ACC112 (cell line): ENCODE data around the gene GPR4.

Experiments used
- H2AFZ ChIP-seq: fragments of 200-600 bp; sonication (generic); one replicate; pipeline ENCODE4 v1.6.0; 2017; ENCODE audit warnings: antibody characterized with exemption, low read length; ENCODE audit not compliant: unreplicated experiment
- H3K27ac ChIP-seq: fragments of 200-600 bp; sonication (generic); 2 replicates; pipeline ENCODE4 v1.5.1; 2014; ENCODE audit warnings: low read depth, mild to moderate bottlenecking, antibody characterized with exemption, low read length, moderate library complexity
- H3K27me3 ChIP-seq: fragments of 200-600 bp; sonication (generic); 2 replicates; pipeline ENCODE4 v1.6.1; 2014; ENCODE audit warnings: mild to moderate bottlenecking, antibody characterized with exemption, low read length, moderate library complexity, mixed read lengths; ENCODE audit not compliant: insufficient read depth
- H3K36me3 ChIP-seq: fragments of 200-600 bp; sonication (generic); 2 replicates; pipeline ENCODE4 v1.6.1; 2016; ENCODE audit warnings: mild to moderate bottlenecking, antibody characterized with exemption, low read length, moderate library complexity, mixed read lengths; ENCODE audit not compliant: insufficient read depth
- H3K4me1 ChIP-seq: fragments of 200-600 bp; sonication (generic); one replicate; pipeline ENCODE4 v1.6.1; 2016; ENCODE audit warnings: low read length, mixed read lengths; ENCODE audit not compliant: insufficient read depth, unreplicated experiment, control insufficient read depth
- H3K4me3 ChIP-seq: fragments of 200-600 bp; sonication (generic); 2 replicates; pipeline ENCODE4 v1.5.1; 2014; ENCODE audit warnings: mild to moderate bottlenecking, low read depth, low read length
- H3K79me2 ChIP-seq: fragments of 200-600 bp; sonication (generic); one replicate; pipeline ENCODE4 v1.6.0; 2016; ENCODE audit warnings: low read length; ENCODE audit not compliant: control insufficient read depth, unreplicated experiment, insufficient read depth

GPR4 gene

DNA sequence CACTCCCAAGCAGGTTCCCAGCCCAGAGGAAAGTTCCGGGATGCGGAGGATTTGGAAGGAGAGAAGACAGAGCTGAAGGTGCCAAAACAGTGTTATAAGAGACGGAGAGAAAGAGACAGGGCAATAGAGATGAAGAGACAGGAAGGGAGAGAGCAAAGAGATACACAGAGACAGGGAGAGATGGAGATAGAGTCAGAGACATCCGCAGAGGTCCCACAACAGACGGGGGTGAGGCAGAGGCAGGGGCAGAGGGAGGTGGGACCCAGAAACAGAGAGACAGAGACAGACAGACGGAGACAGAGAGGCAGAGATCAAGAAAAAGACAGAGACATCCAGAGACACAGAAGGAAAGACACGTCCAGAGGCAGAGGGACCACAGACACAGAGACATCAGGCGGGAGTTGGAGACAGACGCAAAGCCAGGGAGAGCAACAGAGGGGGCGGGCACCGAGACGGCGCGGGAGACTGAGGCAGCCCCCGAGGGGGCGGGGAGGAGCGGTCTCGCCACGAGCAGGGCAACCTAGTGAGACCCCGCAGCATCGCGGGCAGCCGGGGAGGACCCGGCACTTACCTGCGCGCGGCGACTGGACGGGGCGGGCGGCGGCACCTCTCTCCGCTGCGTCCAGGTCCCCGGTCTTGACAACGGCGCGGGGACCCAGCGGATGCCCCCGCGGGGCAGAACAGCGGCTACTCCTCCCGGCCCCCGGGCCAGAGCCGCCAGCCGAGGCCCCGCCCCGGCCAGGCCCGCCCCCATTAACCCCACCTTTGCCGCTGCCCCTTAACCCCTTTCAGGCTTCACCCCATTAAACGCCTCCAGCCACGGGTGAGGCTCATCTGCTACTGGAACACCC lies at the start of gene GPR4:
GPR4 (minus strand) TSS at position 689 of the 851 bp plus-strand sequence. CDS start 10,346 bp downstream, outside the sequence.
- H3K27ac ChIP-seq, result no peak within 1 kb of the TSS
- H3K79me2 ChIP-seq, result no peaks in the 10 kb centered on the region
- H3K36me3 ChIP-seq, result no peaks in the 10 kb centered on the region
- peaks cover 21% of the 10 kb centered on the region for H3K27me3 ChIP-seq
- H2AFZ ChIP-seq, result no peak within 1 kb of the TSS
- peaks cover 20% of the 10 kb centered on the region for H3K4me1 ChIP-seq
- peak within 1 kb of the TSS; percentile 63 for H3K4me3 ChIP-seq

DNA sequence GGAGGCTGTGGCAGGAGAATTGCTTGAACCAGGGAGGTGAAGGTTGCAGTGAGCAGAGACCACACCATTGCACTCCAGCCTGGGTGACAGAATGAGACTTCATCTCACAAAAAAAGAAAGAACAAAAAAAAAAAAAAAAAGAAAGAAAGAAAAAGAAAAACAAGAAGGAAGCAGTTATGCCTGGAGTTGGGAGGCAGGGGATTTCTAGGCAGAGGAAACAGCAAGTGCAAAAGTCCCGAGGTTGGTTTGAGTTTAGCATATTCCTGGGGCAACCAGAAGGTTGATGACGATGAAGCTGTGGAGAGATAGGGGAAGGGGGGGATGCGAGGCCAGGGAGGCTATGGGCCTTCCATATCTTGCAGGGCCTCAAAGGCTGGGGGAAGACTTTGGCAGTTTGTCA lies 48.7 kb upstream of the GPR4 start:
- Histone ChIP-seq H3K4me3 (no peak overlapping the region), H3K27me3 (no peaks in the 10 kb centered on the region), H3K79me2 (no peaks in the 10 kb centered on the region), H3K36me3 (no peaks in the 10 kb centered on the region), H3K4me1 (no peaks in the 10 kb centered on the region), H2AFZ (no peak overlapping the region), H3K27ac (no peak overlapping the region)

DNA sequence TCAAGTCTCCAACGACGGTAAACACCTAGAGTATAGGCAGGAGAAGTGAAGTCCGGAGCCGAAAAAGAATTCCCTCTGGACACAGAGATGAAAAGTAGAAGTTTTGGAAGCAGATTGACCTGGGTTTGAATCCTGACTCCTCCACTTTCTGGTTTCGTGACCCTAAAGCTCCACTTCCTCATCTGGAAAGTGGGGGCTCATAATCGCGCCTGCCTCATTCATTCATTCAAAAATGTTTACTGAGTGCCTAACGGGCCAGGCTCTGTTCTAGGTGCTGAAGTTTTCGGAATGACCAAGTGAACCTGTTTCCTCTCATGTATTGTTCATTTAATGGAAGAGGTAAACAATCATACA lies 44.3 kb upstream of the GPR4 start:
- Histone ChIP-seq H3K4me3 (peak overlapping the region; percentile 46), H3K79me2 (no peaks in the 10 kb centered on the region), H2AFZ (no peak overlapping the region), H3K27me3 (no peaks in the 10 kb centered on the region), H3K36me3 (no peaks in the 10 kb centered on the region), H3K4me1 (peaks cover 4% of the 10 kb centered on the region), H3K27ac (no peak overlapping the region)

DNA sequence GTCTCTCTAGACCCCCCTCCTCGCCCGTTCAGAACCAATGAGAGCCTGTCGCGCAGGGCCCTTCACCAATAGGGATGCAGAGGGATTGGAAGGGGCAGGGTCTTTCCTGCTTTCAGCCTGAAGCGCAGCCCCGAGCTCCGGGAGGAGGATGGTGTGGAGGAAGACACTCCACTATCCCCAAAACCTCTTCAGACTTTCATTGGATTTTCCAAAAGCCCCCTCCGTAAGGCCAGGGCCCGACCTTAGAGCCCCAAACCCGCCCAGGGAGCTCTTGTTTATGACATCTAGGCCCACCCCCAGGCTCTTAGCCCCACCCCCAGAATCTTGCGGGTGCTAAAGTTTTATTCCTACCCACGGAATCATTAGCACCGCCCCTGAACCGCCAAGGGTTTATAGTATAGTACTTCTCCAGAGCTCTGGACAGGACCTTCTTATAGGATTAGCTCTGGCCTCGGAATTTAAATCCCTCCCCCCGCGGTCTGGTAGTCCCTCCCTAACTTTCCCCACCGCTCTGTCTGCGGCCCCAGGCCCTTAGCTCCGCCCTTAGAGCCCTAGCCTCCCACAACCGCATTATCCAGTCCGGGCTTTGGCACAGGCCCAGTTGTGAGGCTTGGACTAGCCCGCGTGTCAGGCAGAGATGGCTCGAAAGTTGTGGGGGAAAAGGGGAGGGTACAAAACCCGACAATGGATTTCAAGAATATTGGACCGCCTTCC lies 43.8 kb upstream of the GPR4 start:
- peak overlapping the region; percentile 46 for H3K4me3 ChIP-seq
- H3K27me3 ChIP-seq, result no peaks in the 10 kb centered on the region
- no peaks in the 10 kb centered on the region for H3K36me3 ChIP-seq
- H2AFZ ChIP-seq, result no peak overlapping the region
- H3K79me2 ChIP-seq, result no peaks in the 10 kb centered on the region
- H3K27ac ChIP-seq, result no peak overlapping the region
- peaks cover 4% of the 10 kb centered on the region for H3K4me1 ChIP-seq

DNA sequence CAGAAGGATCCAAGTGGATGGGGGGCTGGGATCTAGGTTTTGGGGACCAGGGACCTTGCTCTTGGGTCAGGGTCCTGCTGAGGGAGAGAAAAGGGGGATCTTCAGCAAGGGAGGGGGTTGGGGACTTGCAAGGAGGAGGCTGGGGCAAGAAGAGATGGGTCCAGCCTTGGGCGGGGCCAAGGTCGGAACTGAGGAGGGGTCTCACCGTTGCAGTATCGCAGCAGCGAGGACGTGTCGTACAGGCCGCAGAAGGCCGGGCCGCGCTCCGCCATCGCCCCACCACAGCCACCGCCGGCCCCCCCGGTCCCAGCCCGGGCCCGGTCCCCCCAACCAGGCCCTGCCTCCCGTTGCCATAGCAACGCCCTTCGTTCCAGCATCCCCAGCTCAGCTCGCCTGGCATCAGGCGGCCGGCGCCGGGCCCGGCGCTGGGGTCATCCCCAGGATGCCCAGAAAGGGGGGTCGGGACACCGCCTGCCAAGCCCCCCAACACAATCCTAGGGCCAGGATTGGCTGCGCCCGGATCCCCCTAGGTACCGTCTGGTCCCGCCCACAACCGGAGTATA lies 43.1 kb upstream of the GPR4 start:
- Histone ChIP-seq H3K36me3 (no peaks in the 10 kb centered on the region), H3K79me2 (no peaks in the 10 kb centered on the region), H3K4me1 (peaks cover 4% of the 10 kb centered on the region), H3K27me3 (no peaks in the 10 kb centered on the region), H3K4me3 (peak overlapping the region; percentile 46; the same call in 1 of the 2 replicates), H3K27ac (no peak overlapping the region), H2AFZ (no peak overlapping the region)

DNA sequence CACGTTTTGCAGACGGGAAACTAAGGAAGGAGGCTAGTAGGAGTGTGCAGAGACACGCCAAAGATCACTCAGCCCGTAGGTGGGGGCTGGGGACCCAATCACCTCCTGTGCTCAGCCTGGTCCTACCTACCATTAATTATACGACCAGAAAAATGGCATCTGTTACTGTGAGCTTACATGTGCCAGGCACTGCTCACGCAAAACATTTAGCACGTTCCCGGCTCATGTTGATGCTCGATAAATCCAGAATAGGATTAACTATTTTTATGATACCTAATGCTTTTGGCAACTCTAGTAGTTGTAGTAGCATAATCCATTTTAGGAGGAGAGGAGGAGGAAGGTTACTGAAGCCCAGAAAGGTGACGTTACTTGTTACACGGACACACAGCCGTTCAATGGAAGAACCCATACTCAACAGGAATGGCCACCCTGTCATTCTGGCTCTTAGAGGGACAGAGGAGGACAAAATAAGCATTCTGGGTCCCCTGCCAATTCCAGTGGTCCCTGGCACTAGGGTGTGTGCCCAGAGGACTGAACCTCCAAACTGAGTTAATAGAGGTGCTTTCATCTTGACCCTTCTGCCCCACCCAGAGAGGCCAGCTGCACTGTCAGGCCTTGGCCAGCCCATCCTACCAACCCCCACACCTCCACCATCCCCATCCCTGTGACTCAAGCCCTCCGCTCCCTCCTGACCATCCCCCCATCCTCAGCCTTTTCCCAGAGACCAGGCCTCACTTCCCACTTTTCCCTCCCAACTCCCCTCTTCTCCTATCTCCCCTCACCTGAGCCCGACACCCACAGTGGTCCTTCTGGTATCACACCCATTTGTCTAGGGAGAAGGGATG lies 42.1 kb upstream of the GPR4 start:
- Histone ChIP-seq H3K4me3 (no peak overlapping the region), H2AFZ (no peak overlapping the region)

DNA sequence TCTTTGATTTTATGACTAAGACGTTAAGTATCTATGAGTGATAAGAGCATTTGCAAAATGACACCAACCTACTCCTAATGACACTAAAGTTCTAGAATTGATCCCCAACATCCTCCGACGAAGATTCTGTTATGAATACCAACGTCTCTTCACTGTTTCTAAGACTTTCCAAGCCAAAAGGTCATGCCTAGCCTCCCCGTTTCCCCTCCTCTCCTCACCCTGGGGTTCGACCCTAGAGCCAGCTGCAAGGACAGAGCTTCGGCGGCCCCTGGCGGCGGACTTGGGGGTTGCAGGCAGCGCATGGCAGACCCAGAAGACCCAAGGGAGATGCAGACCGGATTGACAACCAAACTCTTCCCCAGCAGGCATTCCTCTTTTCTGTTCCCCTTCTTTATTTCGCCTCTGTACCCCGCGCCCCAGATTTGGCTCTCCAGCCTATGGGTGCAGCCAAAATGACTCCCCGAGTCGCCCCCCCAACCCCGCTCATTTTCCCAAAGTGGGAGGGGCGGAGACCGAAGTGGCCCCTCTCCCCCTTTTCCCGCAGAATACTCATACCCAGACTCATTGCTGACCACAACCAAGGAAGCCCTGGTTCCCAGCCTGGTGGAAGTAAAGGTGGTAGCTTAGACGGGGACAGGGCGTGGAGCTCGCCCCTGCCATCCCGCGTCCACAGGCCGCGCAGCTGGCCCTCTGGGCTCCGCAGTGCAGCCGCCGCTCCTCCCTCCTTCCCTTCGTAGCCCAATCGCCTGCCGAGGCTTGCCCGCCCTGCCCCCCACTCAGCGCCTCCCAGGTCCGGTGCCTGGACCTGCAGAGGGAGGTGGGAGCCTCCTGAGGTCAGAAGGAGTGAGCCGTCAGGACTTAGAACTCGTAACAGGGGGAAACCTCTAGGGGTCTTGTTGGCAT lies 41.3 kb upstream of the GPR4 start:
- H3K4me1 ChIP-seq, result peaks cover 5% of the 10 kb centered on the region
- no peaks in the 10 kb centered on the region for H3K79me2 ChIP-seq
- peak overlapping the region; percentile 50 for H3K4me3 ChIP-seq

More for the DNA sequence above, 42.1 kb upstream of the GPR4 start:
- Histone ChIP-seq H3K27ac (no peak overlapping the region), H3K4me1 (peaks cover 4% of the 10 kb centered on the region), H3K36me3 (no peaks in the 10 kb centered on the region), H3K79me2 (no peaks in the 10 kb centered on the region), H3K27me3 (no peaks in the 10 kb centered on the region)

DNA sequence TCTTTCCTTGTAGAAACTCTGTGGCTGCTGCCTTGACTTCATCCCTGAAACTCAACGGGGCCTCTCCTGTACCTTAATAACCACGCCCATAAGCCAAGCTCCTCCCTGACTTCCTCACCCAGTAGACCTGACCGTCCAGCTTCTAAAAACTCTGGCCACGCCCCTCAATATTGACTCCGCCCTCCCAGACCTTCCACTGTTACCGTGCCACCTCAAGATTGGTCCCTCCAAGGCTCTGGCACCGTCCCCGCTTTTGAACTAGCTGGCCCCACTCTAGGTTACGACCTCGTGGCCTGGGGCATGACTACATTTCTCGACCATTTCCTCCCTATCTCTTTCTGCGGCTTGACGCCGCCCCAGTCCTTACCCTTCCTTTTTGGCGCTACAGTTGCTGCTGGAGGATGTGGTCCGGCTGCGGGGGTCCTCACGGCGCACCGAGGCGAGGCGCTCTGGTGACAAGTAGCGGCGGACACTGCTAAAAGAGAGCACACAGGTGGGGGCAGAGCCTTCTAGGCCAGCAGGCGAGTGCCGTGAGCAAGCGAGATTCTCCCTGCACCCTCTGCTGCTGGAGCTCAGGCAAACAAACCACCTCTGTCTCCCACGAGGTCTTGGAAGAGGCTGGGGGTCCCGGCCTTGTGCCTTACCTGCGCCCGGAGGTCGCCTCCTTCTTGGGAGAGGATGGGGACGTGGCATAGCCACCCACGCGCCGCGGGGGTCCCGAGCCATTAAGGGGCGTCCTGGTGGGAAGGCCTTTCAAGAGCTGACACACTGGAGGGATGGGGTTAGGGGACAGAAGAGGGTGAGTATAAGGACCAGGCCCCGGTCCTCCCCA lies 39.5 kb upstream of the GPR4 start:
- H3K79me2 ChIP-seq, result no peaks in the 10 kb centered on the region
- peak overlapping the region; percentile 76 for H3K27ac ChIP-seq
- H3K27me3 ChIP-seq, result no peaks in the 10 kb centered on the region
- peak overlapping the region; percentile 84 for H3K4me3 ChIP-seq
- H2AFZ ChIP-seq, result peak overlapping the region; percentile 93
- H3K36me3 ChIP-seq, result no peaks in the 10 kb centered on the region
- H3K4me1 ChIP-seq, result peaks cover 7% of the 10 kb centered on the region

More for the DNA sequence above, 41.3 kb upstream of the GPR4 start:
- Histone ChIP-seq H3K27me3 (no peaks in the 10 kb centered on the region), H3K27ac (peak overlapping the region; percentile 76), H3K36me3 (no peaks in the 10 kb centered on the region), H2AFZ (no peak overlapping the region)

DNA sequence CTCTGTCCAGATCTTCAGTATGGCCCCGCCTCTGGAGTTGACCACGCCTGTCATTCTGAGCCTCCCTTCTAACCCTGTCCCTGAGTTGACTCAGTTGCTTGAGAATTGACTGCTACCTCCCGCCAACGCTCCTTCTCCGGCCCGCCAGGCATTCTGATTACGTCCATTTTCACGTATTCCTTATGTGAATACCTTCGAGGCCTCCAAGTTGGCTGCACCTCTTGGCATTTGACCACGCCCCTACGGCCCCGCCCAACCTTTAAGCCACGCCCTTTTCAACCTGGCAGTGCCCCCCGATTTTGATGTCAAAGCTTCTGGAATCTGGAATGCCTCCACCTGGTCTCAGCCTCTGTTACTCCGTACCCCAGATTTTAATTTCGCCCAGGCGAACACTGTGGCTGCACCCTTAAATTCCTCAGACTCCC lies 38.8 kb upstream of the GPR4 start:
- Histone ChIP-seq H3K4me3 (peak overlapping the region; percentile 84), H3K36me3 (no peaks in the 10 kb centered on the region), H3K4me1 (peaks cover 7% of the 10 kb centered on the region), H3K27me3 (no peaks in the 10 kb centered on the region), H3K27ac (peak overlapping the region; percentile 76; the same call in 1 of the 2 replicates), H3K79me2 (no peaks in the 10 kb centered on the region), H2AFZ (no peak overlapping the region)
